HG03108 (cell line): ENCODE results near the gene RNF123.

Source experiments
- ATAC-seq: cut with Tn5 transposase; IDR thresholded peaks from one replicate; pipeline ENCODE4 v1.9.1; 2021; ENCODE audit warnings: moderate library complexity; ENCODE audit not compliant: unreplicated experiment

Gene RNF123

GRCh38 chr3:49717211-49717958, 28.0 kb downstream of the RNF123 start:
- ATAC-seq = no peak

GRCh38 chr3:49717959-49718857, 28.9 kb downstream of the RNF123 start:
- no peak for ATAC-seq

GRCh38 chr3:49718858-49719213, 29.5 kb downstream of the RNF123 start:
- ATAC-seq = no peak

GRCh38 chr3:49719214-49719884, 30.0 kb downstream of the RNF123 start, which contains the start of gene AMIGO3:
Gene AMIGO3 (minus strand): TSS chr3:49719684. CDS start chr3:49719465, 219 bp downstream.
- peak; percentile 46 for ATAC-seq

- no peak for ATAC-seq
These were observed 31.7 kb downstream of the RNF123 start for GRCh38 chr3:49720855-49721595.

GRCh38 chr3:49721596-49721895, 32.2 kb downstream of the RNF123 start:
- ATAC-seq = no peak

- no peak for ATAC-seq
These were observed 32.8 kb downstream of the RNF123 start for GRCh38 chr3:49721896-49722781.

GRCh38 chr3:49722896-49723295, 33.5 kb downstream of the RNF123 start:
- no peak for ATAC-seq

- ATAC-seq = no peak
These were observed 33.9 kb downstream of the RNF123 start for GRCh38 chr3:49723296-49723627.

- peak; percentile 86 for ATAC-seq
These were observed 34.5 kb downstream of the RNF123 start, which contains the start of gene GMPPB for GRCh38 chr3:49723628-49724551. Gene GMPPB (minus strand): TSS chr3:49723951. CDS start chr3:49723726, 225 bp downstream.

GRCh38 chr3:49724586-49724985, 35.2 kb downstream of the RNF123 start:
- no peak for ATAC-seq

GRCh38 chr3:49725906-49726681, 36.7 kb downstream of the RNF123 start:
- ATAC-seq = no peak

GRCh38 chr3:49727154-49727923, 38.0 kb downstream of the RNF123 start:
- ATAC-seq = no peak

- no peak for ATAC-seq
These were observed 38.6 kb downstream of the RNF123 start for GRCh38 chr3:49727924-49728361.

- no peak for ATAC-seq
These were observed 40.7 kb downstream of the RNF123 start for GRCh38 chr3:49729966-49730609.

- no peak for ATAC-seq
These were observed 43.2 kb downstream of the RNF123 start for GRCh38 chr3:49732597-49732996.

- ATAC-seq = no peak
These were observed 44.2 kb downstream of the RNF123 start for GRCh38 chr3:49733551-49733950.
